Measurements from ENCODE around the gene RAB3A. TPM values are rescaled to one million over a fixed set of nuclear protein-coding genes. Genes with fewer than 3 reads are reported as not detected.
"Not testable (repeated sequence)": the region's sequence is repeated elsewhere in the genome, so short reads cannot be mapped to it uniquely, and the experiment has no call there.

The RAB3A gene
- total RNA-seq, 4 donors from 2014 or later: 0.40 to 2.5 (median 2.0) TPM; not detected in 1

- Histone ChIP-seq H3K27me3 (no peaks in the 10 kb centered on the region), H3K4me3 (replicated peaks in 1 of 3) (no peak overlapping the region), H3K4me1 (no peaks in the 10 kb centered on the region), H3K36me3 (no peaks in the 10 kb centered on the region), H3K27ac (no peak overlapping the region), H3K9me3 (no peaks in the 10 kb centered on the region)
- no peak for DNase-seq
- 83 to 89% methylated on average over 14 of the region's 14 CpGs for WGBS, 2 donors
- intact Hi-C loops (cut with DNase I): loop anchor here (5.0 kb wide), 1 partner anchor 41 kb away; no protein-coding TSS in a partner anchor
- TF ChIP-seq POLR2A (IDR thresholded peaks at IDR 0.05) (no peak), CTCF (IDR thresholded peaks at IDR 0.05) (no peak)
Measured at GRCh38 chr19:18211683-18212082, 7.8 kb upstream of the RAB3A start.

- H3K9me3 ChIP-seq; H3K27me3 ChIP-seq; H3K27ac ChIP-seq; H3K36me3 ChIP-seq; DNase-seq; H3K4me1 ChIP-seq; H3K4me3 ChIP-seq (replicated peaks in 1 of 3): not testable (repeated sequence)
- intact Hi-C loops (cut with DNase I): loop anchor here (5.0 to 10.0 kb wide), 2 partner anchors 42 to 205 kb away; partner anchors contain the start of gene SSBP4
- 83 to 91% methylated on average over 5 of the region's 5 CpGs for WGBS, 2 donors
Measured at GRCh38 chr19:18209912-18210311, 6.1 kb upstream of the RAB3A start.

- Histone ChIP-seq H3K9me3 (no peaks in the 10 kb centered on the region), H3K4me3 (replicated peaks in 1 of 3) (no peak overlapping the region), H3K27ac (no peak overlapping the region), H3K36me3 (no peaks in the 10 kb centered on the region), H3K4me1 (peaks cover 8 to 10% of the 10 kb centered on the region in 2 donors), H3K27me3 (no peaks in the 10 kb centered on the region)
- TF ChIP-seq POLR2A (IDR thresholded peaks at IDR 0.05): no peak
- TF ChIP-seq CTCF (IDR thresholded peaks at IDR 0.05): peak; percentile 27 to 73 (median 35)
- WGBS, 2 donors: 24 to 28% methylated on average over 22 to 23 of the region's 32 CpGs
- peak in 1 of 2 donors; percentile 34 for DNase-seq
- intact Hi-C loops (cut with DNase I): loop anchor here (10.0 kb wide), 1 partner anchor 206 kb away; the partner anchor contains the start of gene SSBP4
Measured at GRCh38 chr19:18208098-18208951, 4.5 kb upstream of the RAB3A start.

GRCh38 chr19:18206018-18206417, 2.2 kb upstream of the RAB3A start:
- Histone ChIP-seq H3K27ac (peak overlapping the region; percentile 93 to 99 (median 97)), H3K9me3 (no peaks in the 10 kb centered on the region), H3K27me3 (no peaks in the 10 kb centered on the region), H3K36me3 (no peaks in the 10 kb centered on the region), H3K4me1 (peaks cover 17 to 19% of the 10 kb centered on the region in 2 donors), H3K4me3 (replicated peaks in 1 of 3) (no peak overlapping the region)
- intact Hi-C loops (cut with DNase I): loop anchor here (10.0 kb wide), 1 partner anchor 209 kb away; the partner anchor contains the start of gene SSBP4
- TF ChIP-seq CTCF (IDR thresholded peaks at IDR 0.05) (no peak), POLR2A (IDR thresholded peaks at IDR 0.05) (no peak)
- no peak for DNase-seq
- 85 to 86% methylated on average over 12 of the region's 12 CpGs for WGBS, 2 donors

GRCh38 chr19:18205200-18205892, 1.5 kb upstream of the RAB3A start:
- no peaks in the 10 kb centered on the region for H3K9me3 ChIP-seq
- intact Hi-C loops (cut with DNase I): loop anchor here (10.0 kb wide), 1 partner anchor 209 kb away; the partner anchor contains the start of gene SSBP4
- no peaks in the 10 kb centered on the region for H3K36me3 ChIP-seq
- 23 to 27% methylated on average over 35 to 36 of the region's 36 CpGs for WGBS, 2 donors
- DNase-seq: peak; percentile 78 to 82
- no peak for TF ChIP-seq CTCF (IDR thresholded peaks at IDR 0.05)
- TF ChIP-seq POLR2A (IDR thresholded peaks at IDR 0.05): peak in 1 of 2 donors; percentile 47
- H3K4me3 ChIP-seq (replicated peaks in 1 of 3): peak overlapping the region; percentile 46 to 63 (median 55)
- no peaks in the 10 kb centered on the region for H3K27me3 ChIP-seq
- peaks cover 17 to 19% of the 10 kb centered on the region in 2 donors for H3K4me1 ChIP-seq
- H3K27ac ChIP-seq: peak overlapping the region; percentile 93 to 99 (median 97)
